Common myeloid progenitor, CD34-positive (primary cell): ENCODE measurements around the gene CHMP1A. TPM values are rescaled to one million over a fixed set of nuclear protein-coding genes. Genes with fewer than 3 reads are reported as not detected.
A peak's percentile ranks its signal among the peaks of the same experiment; 100 is the strongest.

ENCODE experiments used
- CTCF ChIA-PET: fragments of 350-600 bp; sonication (Branson Sonifier 250); formaldehyde crosslinking; loops from one replicate; lab custom pipeline; 2021; ENCODE audit warnings: antibody characterized with exemption; lab: Charles Lee
- POLR2A ChIA-PET: fragments of 350-600 bp; sonication (Branson Sonifier 250); formaldehyde crosslinking; loops from one replicate; lab custom pipeline; 2021; ENCODE audit warnings: antibody characterized with exemption; lab: Charles Lee
- DNase-seq, 3 donors: peaks; one replicate each; pipeline versions ENCODE4 v3.0.0 to v3.0.0-alpha.2; 2013
- H3K27ac ChIP-seq, 2 experiments: 1 replicate in 1 of 2; 2 replicates in 1 of 2; pipeline ENCODE4 v1.7.0; 2013; ENCODE audit warnings: inconsistent platforms in 2 of 2, low read length in 2 of 2, mild to moderate bottlenecking in 2 of 2, low read depth in 1 of 2, moderate library complexity in 1 of 2; ENCODE audit not compliant: severe bottlenecking in 2 of 2, insufficient read depth in 1 of 2, poor library complexity in 1 of 2
- H3K27me3 ChIP-seq, 5 experiments: replicated peaks in 2 of 5; 1 replicate in 3 of 5; 2 replicates in 2 of 5; pipeline versions ENCODE4 v1.6.1 to v1.7.0; 2013; ENCODE audit warnings: low read length in 4 of 5, mild to moderate bottlenecking in 2 of 5, moderate library complexity in 2 of 5, inconsistent platforms in 1 of 5; ENCODE audit not compliant: insufficient read depth in 5 of 5, control insufficient read depth in 4 of 5
- H3K36me3 ChIP-seq, 4 experiments: 1 replicate in 2 of 4; 2 replicates in 2 of 4; pipeline versions ENCODE4 v1.6.1 to v1.7.0; 2013; ENCODE audit warnings: low read length in 3 of 4, control low read depth in 1 of 4, mild to moderate bottlenecking in 1 of 4; ENCODE audit not compliant: control insufficient read depth in 4 of 4, insufficient read depth in 4 of 4
- H3K4me1 ChIP-seq, 4 experiments: 1 replicate in 3 of 4; 2 replicates in 1 of 4; pipeline versions ENCODE4 v1.6.1 to v1.7.1; 2013; ENCODE audit warnings: low read length in 3 of 4, mild to moderate bottlenecking in 3 of 4, control low read depth in 1 of 4, inconsistent platforms in 1 of 4, moderate library complexity in 1 of 4; ENCODE audit not compliant: control insufficient read depth in 4 of 4, insufficient read depth in 4 of 4; ENCODE audit errors: control extremely low read depth in 1 of 4
- H3K4me3 ChIP-seq, 7 experiments: 1 replicate in 4 of 7; 2 replicates in 3 of 7; pipeline versions ENCODE4 v1.5.1 to v1.7.0; 2013; ENCODE audit warnings: mild to moderate bottlenecking in 7 of 7, low read length in 6 of 7, moderate library complexity in 6 of 7, inconsistent platforms in 2 of 7, low read depth in 2 of 7, control low read depth in 1 of 7; ENCODE audit not compliant: insufficient read depth in 4 of 7, control insufficient read depth in 1 of 7; ENCODE audit errors: extremely low read depth in 1 of 7
- H3K9me3 ChIP-seq, 5 experiments: 1 replicate in 4 of 5; 2 replicates in 1 of 5; pipeline versions ENCODE4 v1.6.1 to v1.7.1; 2013; ENCODE audit warnings: low read length in 4 of 5, mild to moderate bottlenecking in 2 of 5, inconsistent platforms in 1 of 5, low read depth in 1 of 5, moderate library complexity in 1 of 5; ENCODE audit not compliant: control insufficient read depth in 4 of 5, insufficient read depth in 2 of 5; ENCODE audit errors: control extremely low read depth in 1 of 5
- WGBS: methylation state at CpG from one replicate; pipeline ENCODE4 v1.1.5; 2013; ENCODE audit not compliant: insufficient coverage; 5-methylcytosine and 5-hydroxymethylcytosine counted together
- polyA plus RNA-seq: library from polyadenylated mRNA; unstranded; fragments of 120-200 nt; gene quantifications from one replicate; pipeline ENCODE4 v1.2.1, GENCODE V29; 2013

Gene CHMP1A
- 37.9 TPM for polyA plus RNA-seq

DNA sequence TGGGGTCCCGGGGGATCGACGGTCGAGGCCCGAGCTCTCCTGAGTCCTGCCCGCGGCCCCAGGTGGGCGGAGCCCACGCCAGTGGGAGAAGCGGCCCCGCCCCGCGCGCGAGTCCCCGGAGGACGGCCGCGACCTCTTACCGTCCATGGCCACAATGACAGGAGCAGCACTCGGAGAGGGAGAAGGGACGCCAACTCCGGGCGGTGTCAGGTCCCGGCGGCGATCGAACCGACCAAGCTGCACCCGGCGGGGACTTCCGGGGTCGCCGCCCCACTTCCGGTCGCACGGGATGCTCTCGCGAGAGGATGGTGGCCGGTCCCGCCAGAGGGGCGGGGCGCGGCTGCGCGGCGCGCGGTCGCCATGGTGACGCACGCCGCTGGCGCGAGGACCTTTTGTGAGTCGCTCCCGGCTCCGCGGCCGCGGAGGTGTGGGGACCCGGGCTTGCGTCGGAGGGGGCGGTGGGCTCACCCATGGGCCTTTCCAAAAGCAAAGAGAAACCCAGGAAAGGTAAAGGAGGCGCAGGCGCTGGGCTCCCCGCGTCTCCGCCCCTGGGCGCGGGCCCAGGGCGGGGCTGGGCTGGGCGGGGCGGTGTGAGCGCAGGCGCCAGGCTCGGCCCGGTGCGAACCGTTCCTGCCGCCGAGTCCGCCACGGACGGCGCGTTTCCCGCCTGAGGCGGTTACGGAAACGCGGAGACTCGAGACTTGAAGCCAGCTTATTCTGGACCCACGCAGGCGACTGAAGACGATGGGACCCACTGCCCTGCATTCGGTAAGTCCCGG is at the start of gene CHMP1A, which contains the start of gene SPATA33:
Gene CHMP1A (minus strand): TSS at position 267 of the 779 bp plus-strand sequence. CDS start 120 bp downstream, at position 147.
Gene SPATA33 (plus strand): TSS at position 395 of the 779 bp plus-strand sequence. CDS start 76 bp downstream, at position 471.
- Histone ChIP-seq H3K36me3 (peaks cover 1 to 27% (median 18%) of the 10 kb centered on the region in 4 experiments), H3K27me3 (no peaks in the 10 kb centered on the region), H3K27ac (peak within 1 kb of the TSS; percentile 79 to 94), H3K4me3 (peak within 1 kb of the TSS; percentile 70 to 99 (median 85)), H3K4me1 (peaks cover 9 to 27% (median 21%) of the 10 kb centered on the region in 4 experiments), H3K9me3 (no peaks in the 10 kb centered on the region)
- CTCF ChIA-PET, result interaction anchor here (1.0 to 1.6 kb wide), 2 partner anchors 45 to 62 kb away, joined by 3 to 4 read pairs; no protein-coding TSS in a partner anchor
- under 1% methylated on average over 85 of the region's 99 CpGs for WGBS
- POLR2A ChIA-PET, result interaction anchor here (0.8 to 2.2 kb wide), 4 partner anchors 11 to 61 kb away, joined by 3 to 6 read pairs (median 4); no protein-coding TSS in a partner anchor
- DNase-seq, result peak; percentile 86 to 92 (median 89)

DNA sequence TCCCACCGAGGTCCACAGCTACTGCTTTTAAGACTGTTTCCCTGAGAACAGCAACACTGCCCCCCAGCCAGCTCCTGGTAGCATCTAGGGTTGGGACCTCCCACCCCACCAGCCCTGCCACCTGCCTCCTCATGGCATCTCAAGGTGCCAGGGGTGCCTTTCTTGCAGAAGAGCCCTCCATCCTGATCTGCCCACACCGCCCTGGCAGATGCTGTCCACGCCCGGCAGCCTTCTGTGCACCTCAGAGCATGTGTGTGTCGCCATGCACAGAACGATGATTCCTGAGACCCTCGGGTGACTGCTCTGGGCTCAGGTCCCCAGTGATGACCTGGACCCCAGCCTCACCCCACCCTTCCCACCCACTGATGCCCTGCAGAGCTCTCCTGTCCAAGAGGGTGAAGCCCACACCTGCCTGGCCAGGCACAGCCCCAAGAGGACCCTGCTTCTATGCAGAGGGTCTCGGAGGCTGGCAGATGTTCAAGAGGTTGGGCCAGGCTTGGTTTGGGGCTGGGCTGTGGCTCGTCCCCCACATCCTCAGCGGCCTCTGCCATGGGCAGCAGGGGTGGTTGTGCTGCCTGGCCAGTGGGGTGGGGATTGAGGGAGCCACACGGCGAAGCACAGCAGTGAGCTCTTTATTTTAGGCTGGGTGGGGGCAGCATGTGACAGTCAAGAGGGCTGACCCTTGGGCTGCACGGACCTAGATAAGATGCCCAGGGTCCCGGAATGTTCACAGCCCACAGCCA is 49.2 kb upstream of the CHMP1A start:
- H3K9me3 ChIP-seq, result no peaks in the 10 kb centered on the region
- WGBS, result 95% methylated on average over 13 of the region's 14 CpGs
- peak overlapping the region in 1 of 7 experiments; percentile 40 for H3K4me3 ChIP-seq
- peaks cover 0 to 9% (median 6%) of the 10 kb centered on the region in 4 experiments for H3K4me1 ChIP-seq
- POLR2A ChIA-PET, result interaction anchor here (0.6 to 1.2 kb wide), 4 partner anchors 12 to 19 kb away, joined by 3 to 4 read pairs (median 3); partner anchors contain the start of gene VPS9D1
- no peaks in the 10 kb centered on the region for H3K36me3 ChIP-seq
- H3K27ac ChIP-seq, result no peak overlapping the region
- CTCF ChIA-PET, result interaction anchor here (0.6 to 16.5 kb wide), 26 partner anchors 11 to 203 kb away, joined by 3 to 195 read pairs (median 4); partner anchors contain the start of genes TCF25 and VPS9D1
- no peak for DNase-seq
- H3K27me3 ChIP-seq, result no peaks in the 10 kb centered on the region

DNA sequence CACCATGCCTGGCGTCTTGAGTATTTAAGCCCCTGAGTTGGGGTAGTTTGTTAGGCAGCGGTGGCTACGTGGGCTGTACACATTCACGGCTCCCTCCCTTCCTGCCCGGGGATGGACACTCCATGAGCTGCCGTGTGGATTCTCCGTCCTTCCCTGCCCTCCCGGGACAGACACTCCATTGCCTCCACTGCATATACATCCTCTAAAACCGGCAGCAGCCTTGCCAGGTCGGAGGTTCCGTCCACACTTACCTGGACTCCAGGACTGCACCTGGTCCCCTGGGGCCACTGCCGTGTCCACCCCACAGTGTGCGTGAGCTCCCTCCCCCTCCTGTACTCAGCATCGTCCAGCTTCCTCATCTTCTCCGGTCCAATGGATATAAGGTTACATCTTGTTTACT is 47.5 kb upstream of the CHMP1A start:
- no peaks in the 10 kb centered on the region for H3K9me3 ChIP-seq
- no peaks in the 10 kb centered on the region for H3K36me3 ChIP-seq
- ChIA-PET POLR2A (no interaction called here), CTCF (interaction anchor here (1.1 to 16.5 kb wide), 11 partner anchors 8 to 205 kb away, joined by 3 to 195 read pairs (median 15); partner anchors contain the start of gene VPS9D1)
- H3K27ac ChIP-seq, result no peak overlapping the region
- no peaks in the 10 kb centered on the region for H3K27me3 ChIP-seq
- H3K4me1 ChIP-seq, result peaks cover 2 to 24% (median 18%) of the 10 kb centered on the region in 4 experiments
- DNase-seq, result no peak
- 89% methylated on average over 12 of the region's 15 CpGs for WGBS
- H3K4me3 ChIP-seq, result no peak overlapping the region

DNA sequence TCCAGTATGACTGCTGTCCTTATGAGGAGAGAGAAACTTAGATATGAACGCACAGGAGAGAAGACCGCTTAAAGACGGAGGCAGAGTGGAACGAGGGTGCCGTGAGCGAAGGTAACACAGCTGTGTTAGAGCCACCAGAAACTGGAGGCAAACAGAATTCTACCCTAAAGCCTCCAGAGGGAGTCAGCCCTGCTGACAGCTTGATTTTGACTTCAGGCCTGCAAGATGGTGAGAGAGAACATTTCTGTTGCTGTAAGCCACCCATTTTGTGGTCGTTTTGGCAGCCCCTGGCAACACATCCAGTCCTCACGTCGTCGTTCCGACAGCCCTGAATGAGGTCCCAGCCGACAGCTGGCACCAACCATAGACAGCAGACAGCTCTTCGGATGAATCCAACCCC is 46.8 kb upstream of the CHMP1A start:
- Histone ChIP-seq H3K27ac (no peak overlapping the region), H3K4me1 (peaks cover 2 to 27% (median 22%) of the 10 kb centered on the region in 4 experiments), H3K27me3 (no peaks in the 10 kb centered on the region), H3K36me3 (no peaks in the 10 kb centered on the region), H3K4me3 (no peak overlapping the region), H3K9me3 (no peaks in the 10 kb centered on the region)
- ChIA-PET POLR2A (no interaction called here), CTCF (interaction anchor here (0.7 to 16.5 kb wide), 7 partner anchors 13 to 206 kb away, joined by 3 to 195 read pairs (median 17); partner anchors contain the start of gene VPS9D1)
- WGBS, result 91% methylated on average over 11 of the region's 13 CpGs
- DNase-seq, result no peak

DNA sequence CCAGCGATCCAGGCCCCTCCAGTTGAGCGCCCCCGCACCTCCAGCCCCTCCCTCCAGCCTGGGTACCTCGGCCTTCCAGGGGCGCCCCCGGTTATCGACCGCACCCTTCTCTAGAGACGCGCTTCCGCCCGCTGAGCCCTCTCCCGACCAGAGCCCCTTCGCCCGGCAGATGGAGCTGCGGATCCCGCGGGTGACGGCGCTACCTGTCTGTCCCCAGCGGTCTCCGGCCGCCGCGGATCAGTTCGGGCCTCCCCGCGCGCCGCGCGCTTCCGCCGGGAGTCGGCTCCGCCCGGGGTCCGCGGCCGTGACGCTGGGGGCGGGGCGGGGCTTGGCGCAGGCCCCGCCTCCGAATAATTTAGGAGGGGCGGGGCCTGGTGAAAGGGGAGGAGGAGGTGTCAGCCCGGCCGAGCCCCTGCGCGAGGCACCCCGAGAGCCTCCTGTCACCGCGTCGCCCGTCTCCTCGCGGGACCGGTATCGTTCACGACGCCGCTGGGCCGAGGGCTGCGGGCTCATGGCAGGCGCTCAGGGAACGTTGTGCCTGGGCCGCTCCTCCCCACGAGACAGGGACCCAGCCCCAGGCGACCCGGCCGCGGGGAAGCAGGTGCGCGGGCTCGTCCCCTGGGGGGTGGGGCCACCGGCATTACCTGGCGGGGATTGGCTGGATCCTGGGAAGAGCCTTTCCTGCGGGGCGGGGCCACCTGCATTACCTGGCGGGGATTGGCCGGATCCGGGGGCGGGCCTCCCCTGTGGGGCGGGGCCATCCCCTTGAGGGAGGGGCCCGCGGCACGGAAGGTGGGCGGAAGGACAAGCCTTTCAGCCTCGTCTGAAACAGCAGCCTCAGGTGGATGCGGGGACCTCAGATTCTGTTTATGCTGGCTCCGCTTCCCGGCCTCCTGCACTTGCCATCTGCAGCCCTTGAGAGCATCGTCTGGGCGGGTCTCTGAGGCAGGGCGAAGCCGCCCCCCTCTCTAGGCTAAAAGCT is 44.2 kb upstream of the CHMP1A start, which contains the start of gene SPATA2L:
Gene SPATA2L (minus strand): TSS at position 281 of the 982 bp plus-strand sequence. CDS start 473 bp downstream, outside the sequence.
- WGBS, result under 1% methylated on average over 92 of the region's 97 CpGs
- peaks cover 2 to 30% (median 26%) of the 10 kb centered on the region in 4 experiments for H3K4me1 ChIP-seq
- H3K27ac ChIP-seq, result peak within 1 kb of the TSS in 1 of 2 experiments; percentile 66
- no peaks in the 10 kb centered on the region for H3K9me3 ChIP-seq
- H3K27me3 ChIP-seq, result no peaks in the 10 kb centered on the region
- DNase-seq, result peak; percentile 92 to 96 (median 96)
- H3K4me3 ChIP-seq, result peak within 1 kb of the TSS; percentile 61 to 84 (median 71)
- ChIA-PET CTCF (interaction anchor here (1.0 to 16.5 kb wide), 6 partner anchors 9 to 162 kb away, joined by 4 to 195 read pairs (median 8); no protein-coding TSS in a partner anchor), POLR2A (interaction anchor here (0.6 to 1.2 kb wide), 5 partner anchors 18 to 119 kb away, joined by 3 to 4 read pairs (median 3); partner anchors contain the start of gene ZNF276)
- H3K36me3 ChIP-seq, result peaks cover 0 to 9% (median 1%) of the 10 kb centered on the region in 4 experiments
